ENCODE results near the gene S100A16. TPM values are rescaled to one million over a fixed set of nuclear protein-coding genes. Genes with fewer than 3 reads are reported as not detected.

Gene S100A16, protein sequence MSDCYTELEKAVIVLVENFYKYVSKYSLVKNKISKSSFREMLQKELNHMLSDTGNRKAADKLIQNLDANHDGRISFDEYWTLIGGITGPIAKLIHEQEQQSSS
- total RNA-seq: not detected in 2 replicates

DNA sequence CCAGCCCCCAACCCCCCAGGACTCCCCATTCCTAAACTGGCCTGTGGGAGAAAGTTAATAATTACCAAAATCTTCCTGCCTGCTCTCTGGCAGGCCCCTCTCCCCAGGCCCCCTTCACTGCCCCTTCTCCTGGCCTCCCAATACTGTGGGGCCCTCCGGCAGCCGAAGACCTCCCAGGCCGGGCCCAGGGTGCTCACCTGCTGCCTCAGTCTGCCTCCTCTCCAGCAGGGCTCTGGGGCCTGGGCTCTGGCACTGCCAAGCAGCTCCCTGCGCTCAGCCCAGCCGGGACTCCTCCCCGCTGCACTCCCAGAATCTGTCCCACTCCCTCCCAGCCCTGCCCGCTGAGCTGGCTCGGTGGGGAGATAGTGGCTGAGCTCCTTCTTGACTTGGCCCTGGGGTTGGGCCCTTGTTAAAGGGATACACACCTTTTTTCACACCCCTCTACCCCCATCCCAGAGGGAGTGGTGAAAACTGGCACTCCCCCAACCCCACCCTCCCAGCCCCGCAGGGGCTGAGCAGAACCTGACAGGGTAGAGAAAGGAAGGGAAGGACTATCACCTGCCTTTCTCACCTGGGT lies at the start of gene S100A16:
Gene S100A16 (minus strand): TSS at position 383 of the 577 bp plus-strand sequence. CDS start 4,986 bp downstream, outside the sequence.
- no peaks in the 10 kb centered on the region for H3K27me3 Mint-ChIP-seq
- no peak for ATAC-seq (ENCODE audit: low read depth)
- intact Hi-C loops (cut with micrococcal nuclease): no loop called here
- ChIA-PET POLR2A (interaction anchor here (2.2 kb wide), 1 partner anchor 21 kb away, joined by 8 read pairs; the partner anchor contains the start of gene CHTOP), CTCF (no interaction called here)
- H3K27ac Mint-ChIP-seq: no peak within 1 kb of the TSS
- H3K4me3 Mint-ChIP-seq: no peak within 1 kb of the TSS
- H3K36me3 Mint-ChIP-seq (ENCODE audit: low read depth): no peaks in the 10 kb centered on the region
- no peak for DNase-seq
- TF ChIP-seq, protein P1, sequence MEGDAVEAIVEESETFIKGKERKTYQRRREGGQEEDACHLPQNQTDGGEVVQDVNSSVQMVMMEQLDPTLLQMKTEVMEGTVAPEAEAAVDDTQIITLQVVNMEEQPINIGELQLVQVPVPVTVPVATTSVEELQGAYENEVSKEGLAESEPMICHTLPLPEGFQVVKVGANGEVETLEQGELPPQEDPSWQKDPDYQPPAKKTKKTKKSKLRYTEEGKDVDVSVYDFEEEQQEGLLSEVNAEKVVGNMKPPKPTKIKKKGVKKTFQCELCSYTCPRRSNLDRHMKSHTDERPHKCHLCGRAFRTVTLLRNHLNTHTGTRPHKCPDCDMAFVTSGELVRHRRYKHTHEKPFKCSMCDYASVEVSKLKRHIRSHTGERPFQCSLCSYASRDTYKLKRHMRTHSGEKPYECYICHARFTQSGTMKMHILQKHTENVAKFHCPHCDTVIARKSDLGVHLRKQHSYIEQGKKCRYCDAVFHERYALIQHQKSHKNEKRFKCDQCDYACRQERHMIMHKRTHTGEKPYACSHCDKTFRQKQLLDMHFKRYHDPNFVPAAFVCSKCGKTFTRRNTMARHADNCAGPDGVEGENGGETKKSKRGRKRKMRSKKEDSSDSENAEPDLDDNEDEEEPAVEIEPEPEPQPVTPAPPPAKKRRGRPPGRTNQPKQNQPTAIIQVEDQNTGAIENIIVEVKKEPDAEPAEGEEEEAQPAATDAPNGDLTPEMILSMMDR (IDR thresholded peaks at IDR 0.05): no peak
- peaks cover 1% of the 10 kb centered on the region for H3K4me1 Mint-ChIP-seq
- no peaks in the 10 kb centered on the region for H3K9me3 Mint-ChIP-seq

DNA sequence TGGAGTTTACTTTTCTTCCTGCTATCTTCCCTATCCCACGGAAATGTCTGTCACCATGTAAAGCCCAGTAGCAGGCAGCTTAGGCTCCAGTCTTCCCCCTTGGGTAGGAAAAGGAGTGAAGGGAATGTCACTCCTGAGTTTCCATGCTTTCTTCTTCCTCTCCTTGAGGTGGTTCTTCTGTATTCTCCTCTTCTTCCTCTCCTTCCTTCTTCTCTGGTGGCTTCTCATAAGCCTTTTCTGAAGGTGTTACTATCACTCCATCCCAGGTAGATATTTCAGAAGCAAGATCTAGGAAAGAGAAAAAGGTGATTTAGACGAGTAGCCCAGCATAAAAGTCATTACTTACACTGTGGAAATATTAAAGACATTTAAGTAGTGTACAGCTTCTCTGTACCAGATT lies 49.3 kb upstream of the S100A16 start:
- Mint-ChIP-seq H3K9me3 (no peaks in the 10 kb centered on the region), H3K4me3 (no peak overlapping the region), H3K4me1 (peaks cover 14% of the 10 kb centered on the region), H3K36me3 (ENCODE audit: low read depth) (peaks cover 73% of the 10 kb centered on the region), H3K27me3 (no peaks in the 10 kb centered on the region), H3K27ac (no peak overlapping the region)
- DNase-seq (no peak), ATAC-seq (ENCODE audit: low read depth) (no peak)
- POLR2A ChIA-PET: no interaction called here
- intact Hi-C loops (cut with micrococcal nuclease): no loop called here
- TF ChIP-seq, protein P1 (IDR thresholded peaks at IDR 0.05): no peak
- CTCF ChIA-PET: no interaction called here

DNA sequence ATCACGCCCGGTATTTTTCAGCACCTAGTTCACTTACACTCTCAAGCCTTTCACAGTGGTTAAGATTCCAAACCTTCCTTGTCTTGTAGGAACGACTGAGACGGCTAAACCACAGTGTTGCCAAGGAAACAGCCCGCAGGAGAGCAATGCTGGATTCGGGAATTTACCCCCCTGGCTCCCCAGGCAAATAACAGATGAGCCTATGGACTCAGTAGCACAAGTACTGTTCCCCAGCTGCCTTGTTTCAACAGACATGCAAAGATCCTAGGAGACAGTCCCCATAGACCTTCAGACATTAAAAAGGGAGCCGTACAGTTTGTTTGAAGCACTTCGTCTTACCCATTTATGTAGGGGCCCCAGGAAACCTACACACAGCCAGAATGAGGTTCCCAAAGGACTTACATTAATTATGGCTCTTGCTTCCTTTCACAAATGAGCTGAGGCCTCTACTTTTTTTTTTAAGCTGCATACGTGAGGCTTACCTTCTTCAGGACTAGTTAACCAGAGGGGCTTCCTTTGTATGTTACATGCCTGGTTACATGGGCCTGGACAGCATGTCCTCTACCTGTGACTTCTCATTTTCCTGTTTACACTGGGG lies 48.3 kb upstream of the S100A16 start:
- Mint-ChIP-seq H3K4me1 (peaks cover 14% of the 10 kb centered on the region), H3K27me3 (no peaks in the 10 kb centered on the region), H3K9me3 (no peaks in the 10 kb centered on the region), H3K36me3 (ENCODE audit: low read depth) (peaks cover 63% of the 10 kb centered on the region), H3K4me3 (no peak overlapping the region), H3K27ac (no peak overlapping the region)
- TF ChIP-seq, protein P1 (IDR thresholded peaks at IDR 0.05): no peak
- ChIA-PET CTCF (no interaction called here), POLR2A (interaction anchor here (0.7 to 1.6 kb wide), 4 partner anchors 11 to 1322 kb away, joined by 3 to 7 read pairs (median 4); partner anchors contain the start of genes CHTOP, FLAD1 and INTS3)
- ATAC-seq (ENCODE audit: low read depth) (no peak), DNase-seq (no peak)
- intact Hi-C loops (cut with micrococcal nuclease): no loop called here

DNA sequence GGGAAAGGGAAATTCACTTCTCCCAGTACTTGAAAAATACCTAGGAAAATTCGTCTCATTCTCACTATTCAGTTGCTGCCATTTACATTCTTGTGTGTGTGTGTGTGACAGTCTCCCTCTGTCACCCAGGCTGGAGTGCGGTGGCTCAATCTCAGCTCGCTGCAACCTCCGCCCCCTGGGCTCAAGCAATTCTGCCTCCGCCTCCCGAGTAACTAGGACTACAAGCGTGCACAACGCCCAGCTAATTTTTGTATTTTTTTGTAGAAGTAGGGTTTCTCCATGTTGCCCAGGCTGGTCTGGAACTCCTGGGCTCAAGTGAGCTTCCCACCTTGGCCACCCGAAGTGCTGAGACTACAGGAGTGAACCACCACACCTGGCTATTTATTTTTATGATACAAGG lies 46.7 kb upstream of the S100A16 start:
- TF ChIP-seq, protein P1 (IDR thresholded peaks at IDR 0.05): no peak
- no peak for ATAC-seq (ENCODE audit: low read depth)
- Mint-ChIP-seq H3K27me3 (no peaks in the 10 kb centered on the region), H3K4me1 (peaks cover 14% of the 10 kb centered on the region), H3K9me3 (no peaks in the 10 kb centered on the region), H3K27ac (peak overlapping the region; percentile 24), H3K4me3 (peak overlapping the region; percentile 96), H3K36me3 (ENCODE audit: low read depth) (peaks cover 47% of the 10 kb centered on the region)
- intact Hi-C loops (cut with micrococcal nuclease): loop anchor here (2.0 to 5.0 kb wide), 3 partner anchors 61 to 149 kb away; no protein-coding TSS in a partner anchor
- CTCF ChIA-PET: interaction anchor here (1.6 kb wide), 1 partner anchor 88 kb away, joined by 9 read pairs; no protein-coding TSS in a partner anchor
- no peak for DNase-seq
- POLR2A ChIA-PET: interaction anchor here (0.6 to 3.2 kb wide), 14 partner anchors 12 to 331 kb away, joined by 3 to 37 read pairs (median 8); partner anchors contain the start of genes CHTOP, ILF2, RPS27 and S100A5

DNA sequence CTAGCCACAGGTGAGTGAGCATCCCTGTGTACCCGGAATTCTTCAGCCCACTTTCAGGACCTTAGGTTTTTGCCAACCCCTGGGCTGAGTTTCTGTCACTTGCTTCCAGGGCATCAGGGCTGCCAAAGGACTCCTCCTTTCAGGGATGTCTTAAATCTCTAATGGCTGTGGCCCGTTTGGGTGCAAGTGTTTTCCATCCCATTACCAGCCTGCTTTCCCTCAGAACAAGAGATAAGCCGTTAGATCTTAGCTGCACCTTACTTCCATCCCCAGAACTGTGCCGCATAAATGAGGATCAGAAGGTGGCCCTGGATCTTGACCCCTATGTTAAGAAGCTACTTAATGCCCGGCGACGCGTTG lies 46.2 kb upstream of the S100A16 start:
- peaks cover 42% of the 10 kb centered on the region for H3K36me3 Mint-ChIP-seq (ENCODE audit: low read depth)
- ChIA-PET CTCF (interaction anchor here (1.6 kb wide), 1 partner anchor 87 kb away, joined by 9 read pairs; no protein-coding TSS in a partner anchor), POLR2A (interaction anchor here (0.6 to 3.2 kb wide), 15 partner anchors 11 to 332 kb away, joined by 3 to 37 read pairs (median 6); partner anchors contain the start of genes CHTOP, ILF2, INTS3 and JTB)
- intact Hi-C loops (cut with micrococcal nuclease): loop anchor here (2.0 to 5.0 kb wide), 3 partner anchors 60 to 148 kb away; no protein-coding TSS in a partner anchor
- H3K27me3 Mint-ChIP-seq: no peaks in the 10 kb centered on the region
- peak overlapping the region; percentile 96 for H3K4me3 Mint-ChIP-seq
- no peaks in the 10 kb centered on the region for H3K9me3 Mint-ChIP-seq
- DNase-seq (no peak), ATAC-seq (ENCODE audit: low read depth) (no peak)
- peaks cover 14% of the 10 kb centered on the region for H3K4me1 Mint-ChIP-seq
- H3K27ac Mint-ChIP-seq: peak overlapping the region; percentile 91
- TF ChIP-seq, protein P1 (IDR thresholded peaks at IDR 0.05): no peak
